Epithelial cell of prostate (primary cell): ENCODE results near the gene GSTA1.
"Not testable (repeated sequence)": the region's sequence is repeated elsewhere in the genome, so short reads cannot be mapped to it uniquely, and the experiment has no call there.

Experiments used
- DNase-seq: peaks from one replicate; pipeline ENCODE4 v3.0.0-alpha.2; 2011; ENCODE audit warnings: low read depth, low spot score
- H3K27ac ChIP-seq: fragments of 450-650 bp; 2 replicates; pipeline ENCODE4 v1.5.1; 2017; ENCODE audit warnings: mild to moderate bottlenecking

GSTA1 gene

DNA sequence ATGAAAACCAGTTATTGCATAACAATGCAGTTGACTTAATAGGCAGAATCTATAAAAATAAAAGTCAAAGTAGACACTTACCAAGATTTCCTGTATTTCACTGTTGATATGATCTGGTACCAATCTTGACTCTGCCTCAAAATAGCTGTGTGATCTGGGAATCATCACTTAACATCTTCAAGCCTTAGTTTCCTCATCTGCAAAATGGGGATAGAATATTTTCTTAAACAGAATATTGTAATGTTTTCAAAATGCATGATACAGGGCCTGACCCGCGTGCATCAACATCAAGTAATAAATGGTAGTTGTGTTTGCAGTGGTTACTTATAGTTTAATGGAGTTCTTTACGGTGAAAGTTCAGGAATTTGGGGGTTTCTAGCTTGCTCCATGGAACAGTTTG, 10.9 kb upstream of the GSTA1 start:
- not testable (repeated sequence) for DNase-seq, H3K27ac ChIP-seq

DNA sequence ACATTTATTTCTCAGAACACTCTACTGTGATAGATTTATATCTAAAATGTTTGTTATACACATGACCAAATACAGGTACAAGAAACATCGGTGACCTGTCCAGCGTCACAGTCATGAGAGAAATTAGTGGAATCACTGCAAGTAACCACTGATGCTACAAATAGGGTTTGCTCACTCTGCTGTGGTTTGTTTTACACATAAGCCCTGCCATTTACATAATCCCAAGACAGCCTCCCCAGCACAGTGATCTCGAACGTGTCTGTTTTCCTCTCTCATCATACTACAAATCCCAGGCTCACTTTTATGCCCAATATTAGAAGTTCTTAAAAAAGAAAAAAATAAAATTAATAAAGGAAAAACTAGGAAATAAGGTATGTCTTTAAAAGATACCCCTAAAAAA, 6.2 kb upstream of the GSTA1 start:
- not testable (repeated sequence) for DNase-seq

DNA sequence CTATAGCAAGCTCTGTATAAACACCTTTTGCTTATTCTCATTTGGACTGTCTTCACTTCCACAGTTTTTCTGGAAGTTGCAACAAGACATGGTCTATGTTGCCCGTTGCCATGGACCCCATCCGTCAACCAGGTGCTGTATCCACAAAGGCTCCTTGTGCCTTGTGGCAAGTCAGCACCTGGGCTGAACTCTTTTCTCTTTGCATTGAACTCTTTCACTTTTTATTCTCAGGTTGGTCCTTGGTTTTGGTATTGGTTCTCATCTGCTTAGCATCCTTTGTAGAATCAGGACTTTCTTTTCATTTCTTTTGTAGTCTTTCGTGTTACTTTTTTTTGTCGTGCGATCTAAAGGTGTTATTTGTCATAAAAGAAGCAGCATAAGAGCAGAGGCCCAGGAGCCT, 5.0 kb upstream of the GSTA1 start:
- no peak for DNase-seq
- no peak overlapping the region for H3K27ac ChIP-seq

More for the DNA sequence above, 6.2 kb upstream of the GSTA1 start:
- H3K27ac ChIP-seq: not testable (repeated sequence)

DNA sequence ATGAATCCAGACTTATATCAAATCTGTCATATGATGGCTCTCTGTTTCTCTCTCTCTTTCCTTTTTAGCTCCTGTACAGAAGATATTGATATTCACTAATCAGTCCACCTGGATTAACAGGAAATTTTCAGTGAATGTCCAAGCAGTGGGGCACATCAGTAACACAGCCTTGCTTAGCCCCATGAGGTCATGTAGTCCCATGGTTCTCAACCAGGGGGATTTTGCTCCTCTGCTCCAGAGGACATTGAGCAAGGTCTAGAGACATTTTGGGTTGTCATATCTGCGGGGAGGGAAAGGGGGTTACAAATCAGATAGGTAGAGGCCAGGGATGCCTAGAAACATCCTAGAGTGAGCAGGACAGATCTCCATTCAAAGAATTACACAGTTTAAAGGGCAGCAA, 810 bp downstream of the GSTA1 start:
- H3K27ac ChIP-seq: no peak overlapping the region
- no peak for DNase-seq

DNA sequence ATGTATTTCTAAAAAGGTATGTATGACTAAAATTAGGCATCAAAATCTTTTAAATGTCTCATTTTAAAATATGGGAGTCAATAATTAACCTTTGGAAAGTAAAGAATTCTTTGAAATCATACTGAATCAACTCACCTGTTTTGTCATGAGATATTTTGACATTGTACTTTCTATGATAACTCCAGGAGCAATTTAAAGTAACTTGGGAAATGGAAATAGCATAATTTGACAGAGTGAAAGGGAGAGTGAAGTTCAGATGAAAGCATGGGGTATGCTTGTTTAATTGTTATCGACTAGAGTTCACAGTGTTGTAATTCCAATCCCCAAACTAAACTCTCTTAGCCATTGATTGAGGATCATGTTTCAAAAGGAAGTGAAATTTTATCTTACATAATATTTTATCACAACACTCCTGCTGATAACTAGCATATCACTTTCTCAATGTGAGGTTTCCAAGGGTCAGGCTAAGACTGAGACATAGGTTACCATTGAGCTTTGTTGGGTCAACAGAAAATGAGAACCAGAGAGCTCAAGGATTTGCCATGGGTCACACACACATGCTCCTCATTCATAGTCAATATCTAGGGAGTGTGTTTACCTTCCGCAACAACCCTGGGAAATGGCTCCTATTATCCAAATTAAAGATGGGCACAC, 2.3 kb downstream of the GSTA1 start:
- DNase-seq: no peak
- no peak overlapping the region for H3K27ac ChIP-seq

DNA sequence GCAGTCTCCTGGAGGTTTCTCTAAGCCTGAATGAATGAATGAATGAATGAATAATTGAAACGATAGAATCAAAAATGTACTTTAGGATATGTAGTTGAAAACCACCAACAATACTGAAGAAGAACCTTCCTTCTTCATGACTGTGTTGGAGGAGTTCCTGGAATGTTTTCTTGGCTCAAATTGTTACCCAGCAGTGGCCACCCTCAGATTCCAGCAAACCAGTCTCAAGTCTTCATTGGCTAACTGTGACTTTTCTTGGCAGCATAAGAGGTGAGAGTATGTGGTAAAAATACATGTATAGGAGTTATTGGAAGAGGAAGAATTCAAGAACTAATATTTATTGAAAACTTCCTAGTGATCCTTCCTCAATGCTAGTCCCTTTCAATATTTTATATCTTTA, 4.3 kb downstream of the GSTA1 start:
- H3K27ac ChIP-seq, DNase-seq: not testable (repeated sequence)

DNA sequence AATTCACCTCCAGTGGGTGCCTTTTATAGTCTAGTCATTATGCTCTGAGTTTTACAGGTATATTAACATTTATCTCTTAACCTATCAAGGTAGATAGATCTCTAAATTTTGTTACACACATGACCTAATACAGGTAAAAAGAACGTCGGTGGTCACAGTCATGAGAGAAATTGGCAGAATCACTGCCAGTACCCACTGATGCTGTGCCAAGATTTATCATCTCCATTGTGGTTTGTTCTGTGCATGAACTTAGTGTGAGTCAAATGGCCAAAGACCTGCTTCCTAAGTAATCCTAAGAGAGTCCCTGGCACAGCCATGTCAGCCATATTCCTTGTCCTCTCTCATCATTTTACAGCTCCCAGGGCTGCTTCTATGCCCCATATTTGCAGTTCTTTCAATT, 9.2 kb downstream of the GSTA1 start:
- not testable (repeated sequence) for DNase-seq, H3K27ac ChIP-seq

DNA sequence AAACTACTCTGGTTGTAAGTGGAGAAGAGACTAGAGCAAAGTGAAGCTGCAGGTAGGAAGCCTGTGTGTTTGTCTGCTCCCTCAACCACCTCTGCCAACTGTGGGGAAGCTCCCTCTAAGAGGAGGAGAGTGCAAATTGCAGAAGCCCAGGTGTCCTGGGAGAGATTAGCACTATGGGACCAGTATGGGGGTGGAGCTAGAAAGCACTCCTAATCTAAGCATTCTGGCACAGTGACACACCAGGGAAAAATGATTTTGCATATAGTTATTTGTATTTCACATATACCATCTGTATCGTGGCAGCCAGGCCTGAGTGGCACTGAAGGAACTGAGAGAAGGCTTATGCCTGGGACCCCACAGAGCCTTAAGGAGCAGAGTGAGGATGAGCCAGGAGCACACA, 12.8 kb downstream of the GSTA1 start:
- H3K27ac ChIP-seq: no peak overlapping the region
- DNase-seq: no peak

DNA sequence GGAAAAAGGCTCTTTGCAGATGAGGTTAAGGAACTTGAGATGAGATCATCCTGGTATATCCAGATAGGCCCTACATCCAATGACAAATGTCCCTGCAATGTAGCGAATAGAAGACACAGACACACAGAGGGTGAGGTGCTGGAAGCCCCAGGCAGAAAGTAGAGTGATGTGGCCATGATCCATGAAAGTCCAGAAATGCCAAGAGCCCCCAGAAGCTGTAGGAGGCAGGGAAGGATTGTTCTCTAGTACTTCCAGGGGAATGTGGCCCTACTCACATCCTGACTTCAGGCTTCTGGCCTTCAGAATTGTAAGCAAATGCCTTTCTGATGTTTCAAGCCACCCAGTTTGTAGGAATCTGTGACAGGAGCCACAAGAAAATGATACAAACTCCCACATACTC, 14.0 kb downstream of the GSTA1 start:
- DNase-seq, H3K27ac ChIP-seq: not testable (repeated sequence)

DNA sequence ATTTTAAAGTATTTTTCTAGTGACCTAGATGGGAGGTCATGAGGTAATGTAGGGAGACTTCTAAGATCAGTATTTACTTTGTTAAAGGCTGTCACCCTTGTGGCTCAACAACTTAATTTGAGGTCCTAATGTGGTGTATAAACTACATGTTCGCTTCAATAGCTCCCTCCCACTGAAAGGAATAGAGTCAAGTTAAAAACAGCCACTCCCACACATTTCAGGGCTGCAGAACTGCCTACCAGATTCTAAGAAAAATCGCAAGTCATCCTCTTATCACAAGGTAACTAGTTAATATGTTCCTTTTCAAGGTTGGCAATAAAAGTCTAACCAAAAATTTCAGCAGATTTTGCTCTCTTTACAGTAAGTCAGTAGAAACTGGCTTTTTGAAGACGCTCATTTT, 15.1 kb downstream of the GSTA1 start:
- DNase-seq: no peak
- H3K27ac ChIP-seq: no peak overlapping the region

DNA sequence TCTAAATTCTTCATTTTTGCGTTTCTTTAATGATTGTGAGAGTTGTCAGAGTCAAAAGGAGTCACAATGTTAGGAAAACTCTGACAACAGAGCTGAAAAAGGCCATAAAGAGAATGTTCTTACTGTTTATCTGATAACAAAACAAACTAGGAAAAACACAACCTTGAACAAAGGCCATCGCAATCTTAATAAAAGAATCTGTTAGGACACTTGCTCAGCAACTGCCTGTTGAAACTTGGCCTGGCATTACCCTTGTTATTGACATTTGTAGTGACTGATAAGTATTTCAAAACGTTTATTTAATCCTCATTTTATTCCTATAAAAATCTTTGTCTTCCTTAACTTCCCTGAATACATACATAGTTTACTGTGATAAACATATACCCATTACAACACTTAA, 15.7 kb downstream of the GSTA1 start:
- no peak for DNase-seq
- no peak overlapping the region for H3K27ac ChIP-seq

DNA sequence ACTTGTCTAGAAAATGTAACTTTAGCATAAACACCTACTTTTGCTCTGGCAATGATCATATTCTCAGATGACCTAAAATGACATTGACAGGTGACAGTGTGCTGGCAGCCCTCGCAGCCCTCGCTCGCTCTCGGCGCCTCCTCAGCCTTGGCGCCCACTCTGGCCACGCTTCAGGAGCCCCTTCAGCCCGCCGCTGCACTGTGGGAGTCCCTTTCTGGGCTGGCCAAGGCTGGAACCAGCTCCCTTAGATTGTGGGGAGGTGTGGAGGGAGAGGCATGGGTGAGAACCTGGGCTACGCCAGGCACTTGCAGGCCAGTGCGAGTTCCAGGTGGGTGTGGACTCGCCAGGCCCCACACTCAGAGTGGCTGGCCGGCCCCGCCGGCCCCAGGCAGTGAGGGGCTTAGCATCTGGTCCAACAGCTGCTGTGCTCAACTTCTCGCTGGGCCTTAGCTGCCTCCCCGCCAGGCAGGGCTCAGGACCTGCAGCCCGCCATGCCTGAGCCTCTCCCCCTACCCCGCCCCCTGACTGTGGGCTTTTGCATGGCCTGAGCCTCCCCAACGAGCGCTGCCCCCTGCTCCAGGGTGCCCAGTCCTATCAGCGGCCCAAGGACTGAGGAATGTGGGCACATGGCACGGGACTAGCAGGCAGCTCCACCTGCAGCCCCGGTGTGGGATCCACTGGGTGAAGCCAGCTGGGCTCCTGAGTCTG, 17.2 kb downstream of the GSTA1 start:
- DNase-seq: no peak
- no peak overlapping the region for H3K27ac ChIP-seq

DNA sequence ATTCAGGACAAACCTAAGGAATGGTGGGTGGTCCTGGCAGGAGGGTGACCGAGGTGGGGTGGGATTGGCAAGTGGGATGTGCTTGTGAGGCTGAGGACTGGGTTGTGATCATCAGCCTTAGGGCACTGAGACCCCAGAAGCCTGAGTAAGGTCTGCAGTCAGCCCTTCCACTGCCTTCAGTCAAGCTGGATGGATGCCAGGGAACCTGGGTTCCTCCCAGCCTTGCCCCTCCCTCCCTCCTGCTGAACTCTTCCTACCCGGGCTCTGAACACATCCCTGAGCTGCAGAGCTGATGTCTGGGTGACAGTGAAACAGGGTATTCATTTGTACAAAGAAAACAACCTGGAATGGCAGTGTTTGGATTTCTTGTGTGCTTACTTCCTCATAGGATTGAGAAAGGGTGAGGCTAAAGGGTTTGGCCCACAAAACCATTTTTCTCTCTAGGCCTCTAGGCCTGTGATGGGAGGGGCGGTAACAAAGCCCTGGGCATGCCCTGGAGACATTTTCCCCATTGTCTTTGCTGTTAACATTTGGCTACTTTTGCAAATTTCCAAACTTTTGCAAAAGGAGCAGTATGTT, 20.8 kb downstream of the GSTA1 start:
- DNase-seq: not testable (repeated sequence)

DNA sequence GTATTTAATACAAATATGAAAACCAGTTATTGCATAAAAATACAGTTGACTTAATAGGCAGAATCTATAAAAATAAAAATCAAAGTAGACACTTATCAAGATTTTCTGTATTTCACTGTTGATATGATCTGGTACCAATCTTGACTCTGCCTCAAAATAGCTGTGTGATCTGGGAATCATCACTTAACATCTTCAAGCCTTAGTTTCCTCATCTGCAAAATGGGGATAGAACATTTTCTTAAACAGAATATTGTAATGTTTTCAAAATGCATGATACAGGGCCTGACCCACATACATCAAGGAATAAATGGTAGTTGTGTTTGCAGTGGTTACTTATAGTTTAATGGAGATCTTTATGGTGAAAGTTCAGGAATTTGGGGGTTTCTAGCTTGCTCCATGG, 21.4 kb downstream of the GSTA1 start:
- H3K27ac ChIP-seq, DNase-seq: not testable (repeated sequence)

More for the DNA sequence above, 20.8 kb downstream of the GSTA1 start:
- not testable (repeated sequence) for H3K27ac ChIP-seq

DNA sequence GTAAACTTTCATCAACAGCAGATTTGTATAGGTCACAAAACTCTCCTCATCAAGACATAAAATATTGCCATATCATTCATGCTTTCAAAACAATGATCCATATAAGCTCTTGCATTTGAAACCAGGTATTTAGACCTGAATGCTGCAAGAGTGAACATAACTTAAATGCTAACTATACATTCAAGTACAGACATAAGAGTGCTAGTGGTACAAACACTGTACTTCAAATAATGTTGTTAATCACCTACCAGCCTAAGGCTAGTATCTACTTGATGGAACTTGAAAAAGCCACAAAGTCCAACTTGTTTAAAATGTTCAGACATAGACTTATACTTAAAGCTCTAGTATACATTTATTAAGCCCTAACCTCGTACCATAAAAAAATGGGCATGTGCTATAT, 24.4 kb downstream of the GSTA1 start:
- DNase-seq: no peak
- H3K27ac ChIP-seq: no peak overlapping the region

DNA sequence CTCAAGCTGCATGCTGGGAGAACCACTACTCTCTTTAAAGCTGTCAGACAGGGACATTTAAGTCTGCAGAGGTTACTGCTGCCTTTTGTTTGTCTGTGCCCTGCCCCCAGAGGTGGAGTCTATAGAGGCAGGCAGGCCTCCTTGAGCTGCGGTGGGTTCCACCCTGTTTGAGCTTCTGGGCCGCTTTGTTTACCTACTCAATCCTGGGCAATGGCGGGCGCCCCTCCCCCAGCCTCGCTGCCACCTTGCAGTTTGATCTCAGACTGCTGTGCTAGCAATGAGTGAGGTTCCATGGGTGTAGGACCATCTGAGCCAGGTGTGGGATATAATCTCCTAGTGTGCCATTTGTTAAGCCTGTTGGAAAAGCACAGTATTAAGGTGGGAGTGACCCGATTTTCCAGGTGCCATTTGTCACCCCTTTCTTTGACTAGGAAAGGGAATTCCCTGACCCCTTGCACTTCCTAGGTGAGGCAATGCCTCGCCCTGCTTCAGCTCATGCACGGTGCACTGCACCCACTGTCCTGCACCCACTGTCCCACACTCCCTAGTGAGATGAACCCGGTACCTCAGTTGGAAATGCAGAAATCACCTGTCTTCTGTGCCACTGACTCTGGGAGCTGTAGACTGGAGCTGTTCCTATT, 26.8 kb downstream of the GSTA1 start:
- DNase-seq, H3K27ac ChIP-seq: not testable (repeated sequence)

DNA sequence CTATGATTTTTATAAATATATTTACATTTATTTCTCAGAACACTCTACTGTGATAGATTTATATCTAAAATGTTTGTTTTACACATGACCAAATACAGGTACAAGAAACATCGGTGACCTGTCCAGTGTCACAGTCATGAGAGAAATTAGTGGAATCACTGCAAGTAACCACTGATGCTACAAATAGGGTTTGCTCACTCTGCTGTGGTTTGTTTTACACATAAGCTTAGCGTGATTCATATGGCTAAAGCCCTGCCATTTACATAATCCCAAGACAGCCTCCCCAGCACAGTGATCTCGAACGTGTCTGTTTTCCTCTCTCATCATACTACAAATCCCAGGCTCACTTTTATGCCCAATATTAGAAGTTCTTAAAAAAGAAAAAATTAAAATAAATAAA, 34.2 kb downstream of the GSTA1 start:
- not testable (repeated sequence) for H3K27ac ChIP-seq, DNase-seq

DNA sequence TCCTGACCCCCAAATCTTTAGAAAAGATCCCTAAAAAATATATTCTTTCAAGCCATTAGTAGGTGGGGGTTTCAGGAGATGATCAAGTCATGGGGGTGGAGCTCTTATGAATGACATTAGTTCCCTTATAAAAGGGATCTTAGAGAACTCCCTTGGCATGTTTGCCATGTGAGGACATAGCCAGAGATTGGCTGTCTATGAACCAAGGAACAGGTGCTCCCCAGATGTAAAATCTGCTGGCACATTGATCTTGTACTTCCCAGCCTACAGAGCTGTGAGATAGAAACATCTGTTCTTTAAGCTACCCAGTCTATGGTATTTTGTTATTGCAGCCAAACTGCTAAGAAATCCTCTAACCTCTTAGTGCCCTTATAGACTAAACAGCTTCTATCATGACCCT, 36.0 kb downstream of the GSTA1 start:
- H3K27ac ChIP-seq, DNase-seq: not testable (repeated sequence)

DNA sequence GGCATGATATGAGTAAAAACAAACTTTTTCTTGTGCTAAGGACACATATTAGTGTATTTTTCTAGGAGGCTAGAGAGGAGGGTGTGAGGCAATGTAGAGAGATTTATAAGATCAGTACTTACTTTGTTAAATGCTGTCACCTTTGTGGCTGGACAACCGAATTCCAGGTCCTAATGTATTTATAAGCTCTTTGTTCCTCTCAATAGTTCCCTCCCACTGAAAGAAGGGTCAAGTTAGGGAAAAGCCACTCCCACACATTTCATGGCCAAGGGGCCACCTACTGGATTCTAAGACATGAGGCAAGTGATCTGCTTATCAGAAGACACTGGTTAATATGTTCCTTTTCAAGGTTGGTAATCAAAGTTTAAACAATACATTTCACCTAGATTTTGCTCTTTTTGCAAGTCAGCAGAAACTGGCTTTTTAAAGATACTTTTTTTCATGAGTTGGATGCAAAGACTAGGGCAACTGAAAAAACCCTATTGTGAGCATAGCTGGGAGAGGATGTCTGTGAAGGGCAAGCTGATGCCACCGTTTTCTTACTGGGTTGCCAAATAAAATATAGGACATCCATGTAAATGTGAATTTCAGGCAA, 40.2 kb downstream of the GSTA1 start, which contains the start of gene GSTA2:
GSTA2 (minus strand) TSS at position 154 of the 595 bp plus-strand sequence. CDS start 5,528 bp downstream, outside the sequence.
- not testable (repeated sequence) for H3K27ac ChIP-seq, DNase-seq

DNA sequence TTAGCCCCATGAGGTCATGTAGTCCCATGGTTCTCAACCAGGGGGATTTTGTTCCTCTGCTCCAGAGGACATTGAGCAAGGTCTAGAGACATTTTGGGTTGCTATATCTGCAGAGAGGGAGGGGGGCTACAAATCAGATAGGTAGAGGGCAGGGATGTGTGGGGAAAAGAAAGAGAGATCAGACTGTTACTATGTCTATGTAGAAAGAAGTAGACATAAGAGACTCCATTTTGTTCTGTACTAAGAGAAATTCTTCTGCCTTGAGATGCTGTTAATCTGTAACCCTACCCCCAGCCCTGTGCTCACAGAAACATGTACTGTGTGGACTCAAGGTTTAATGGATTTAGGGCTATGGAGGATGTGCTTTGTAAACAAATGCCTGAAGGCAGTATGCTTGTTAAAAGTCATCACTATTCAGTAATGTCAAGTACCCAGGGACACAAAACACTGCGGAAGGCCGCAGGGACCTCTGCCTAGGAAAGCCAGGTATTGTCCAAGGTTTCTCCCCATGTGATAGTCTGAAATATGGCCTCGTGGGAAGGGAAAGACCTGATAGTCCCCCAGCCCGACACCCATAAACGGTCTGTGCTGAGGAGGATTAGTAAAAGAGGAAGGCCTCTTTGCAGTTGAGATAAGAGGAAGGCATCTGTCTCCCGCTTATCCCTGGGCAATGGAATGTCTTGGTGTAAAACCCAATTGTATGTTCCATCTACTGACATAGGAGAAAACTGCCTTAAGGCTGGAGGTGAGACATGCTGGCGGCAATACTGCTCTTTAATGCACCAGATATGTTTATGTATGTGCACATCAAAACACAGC, 41.7 kb downstream of the GSTA1 start:
- DNase-seq: not testable (repeated sequence)

More for the DNA sequence above, 41.7 kb downstream of the GSTA1 start:
- not testable (repeated sequence) for H3K27ac ChIP-seq
